Heart left ventricle (tissue), 16 donors: ENCODE results near the gene NFIB. TPM values are rescaled to one million over a fixed set of nuclear protein-coding genes. Genes with fewer than 3 reads are reported as not detected.

Experiments used
- ATAC-seq, 4 donors: fragments of 200-7000 bp; cut with Tn5 transposase; one replicate each; pipeline ENCODE4 v1.9.1; 2020 to 2022; ENCODE audit warnings: moderate library complexity in 4 of 4, mild to moderate bottlenecking in 3 of 4, moderate number of reproducible peaks in 1 of 4
- DNase-seq, 5 donors: peaks; one replicate each; pipeline ENCODE4 v3.0.0-alpha.2; 2020
- H3K27ac ChIP-seq, 12 donors: fragments of 200-600 bp; sonication (generic) in 4 of 12; one replicate each; pipeline versions ENCODE4 v1.5.0 to v1.8.0; 2016 to 2022; ENCODE audit warnings: mild to moderate bottlenecking in 2 of 12
- H3K27me3 ChIP-seq, 9 donors: fragments of 200-600 bp; sonication (generic) in 2 of 9; one replicate each; pipeline versions ENCODE4 v1.5.1 to v1.8.0; 2016 to 2022; ENCODE audit warnings: mild to moderate bottlenecking in 3 of 9
- H3K36me3 ChIP-seq, 9 donors: fragments of 200-600 bp; sonication (generic) in 2 of 9; one replicate each; pipeline versions ENCODE4 v1.5.0 to v1.8.0; 2018 to 2022; ENCODE audit warnings: mild to moderate bottlenecking in 2 of 9
- H3K4me1 ChIP-seq, 12 donors: fragments of 200-600 bp; sonication (generic) in 4 of 12; one replicate each; pipeline versions ENCODE4 v1.5.0 to v1.8.0; 2016 to 2022; ENCODE audit warnings: mild to moderate bottlenecking in 3 of 12
- H3K4me3 ChIP-seq, 12 donors: fragments of 200-600 bp; sonication (generic) in 4 of 12; one replicate each; pipeline versions ENCODE4 v1.5.0 to v1.8.0; 2017 to 2022; ENCODE audit warnings: mild to moderate bottlenecking in 9 of 12, moderate library complexity in 4 of 12
- H3K9me3 ChIP-seq, 12 donors: fragments of 200-600 bp; sonication (generic) in 4 of 12; one replicate each; pipeline versions ENCODE4 v1.5.0 to v1.8.0; 2016 to 2022; ENCODE audit warnings: mild to moderate bottlenecking in 1 of 12
- POLR2A ChIP-seq, 2 donors: fragments of 450-650 bp; IDR thresholded peaks; one replicate each; pipeline ENCODE4 v1.6.1; 2017; ENCODE audit warnings: antibody characterized with exemption in 2 of 2, mild to moderate bottlenecking in 2 of 2, moderate library complexity in 2 of 2
- WGBS, 4 donors: extraction: QIAGEN DNeasy Blood & Tissue Kit in 2 of 4; methylation state at CpG; one replicate each; pipeline versions ENCODE4 v1.1.5 to v1.1.7; 2013 to 2018; 5-methylcytosine and 5-hydroxymethylcytosine counted together
- intact Hi-C, 10 donors: fragments of 100-400 bp; cut with DNase I; formaldehyde crosslinking; loops; one replicate each; pipeline versions ENCODE4 v1.11.1 to v1.14.2; 2022
- polyA plus RNA-seq, 2 donors: library from polyadenylated mRNA; stranded (reverse); fragments of 200-250 nt; gene quantifications; one replicate each; pipeline ENCODE4 v1.2.3, GENCODE V29; 2013
- total RNA-seq, 9 donors: library from RNA; depleted of rRNA in 2 of 9; stranded (reverse); fragments of >200 nt in 2 of 9; fragmentation: NEBNext Ultra II Directional in 3 of 9; extraction: Animal tissue kit (Norgen Biotek cat#: 25700) in 3 of 9; gene quantifications; one replicate each; pipeline versions ENCODE4 v1.1.0 to v1.2.4, GENCODE V29; 2016 to 2023
- TF ChIP-seq, protein P1 (sequence below), 12 donors: fragments of 200-600 bp; sonication (generic) in 4 of 12; IDR thresholded peaks; one replicate each; pipeline versions ENCODE4 v1.5.0 to v1.8.0; 2018 to 2022; ENCODE audit warnings: antibody characterized with exemption in 12 of 12, mild to moderate bottlenecking in 5 of 12
- donor health status: ischemic (EF 13 %, LVEDD 7.1; RV severe dilation, severe dysfunction).
- donor health status: healthy with polysubstance abuse.
- donor health status: DM: no; HTN: yes; CAD: no.
- donor health status: DM: no; HTN: no; CAD: no.
- donor health status: ischemic (EF 25% LVEDD 6.9; RV normal size, moderate dysfunction).
- donor health status: ischemic (EF 25% LVEDD 5.7; RV mildly dilated, moderate dysfunction).
- donor health status: healthy.
- donor health status: DM: yes; HTN: yes; CAD: no.
- donor health status: ischemic (EF 35%, LVEDD 5.7; RV mildly dilated, moderate dysfunction).
- donor health status: nonischemic (EF 11% LVEDD 7.7; RV severe dilation, severe dysfunction).
- donor health status: DM: yes; HTN: yes; CAD: no.
- donor health status: PGD.
- donor health status: ischemic (EF 29% LVEDD 5.4; RV normal size, mild dysfunction).
- donor health status: nonischemic (EF 23%, LVEDD 6.1; RV moderate dilation, normal function).

The NFIB gene
- total and polyA plus RNA-seq, 11 donors: 24.5 to 148 (median 98.2) TPM

DNA sequence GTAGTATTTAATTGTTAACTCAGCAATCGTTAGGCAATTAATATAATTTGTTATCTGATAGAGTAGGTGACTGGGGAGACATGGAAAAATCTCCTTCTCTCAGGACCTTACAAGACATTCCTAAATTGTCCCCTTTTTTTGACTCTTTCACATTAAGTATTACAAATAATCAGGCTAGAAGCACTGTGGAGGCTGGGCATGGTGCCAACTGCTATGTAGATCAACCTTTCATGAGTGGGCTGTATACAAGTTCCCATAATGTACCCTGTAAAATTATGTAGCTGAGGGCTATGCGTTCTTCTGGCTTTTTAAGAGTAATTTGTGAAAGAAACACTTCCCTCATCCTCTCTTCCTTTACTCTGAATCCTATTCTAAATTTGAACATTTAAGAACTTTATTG, 140.2 kb downstream of the NFIB start:
- no peaks in the 10 kb centered on the region for H3K27me3 ChIP-seq
- DNase-seq: peak in 1 of 5 donors; percentile 34

DNA sequence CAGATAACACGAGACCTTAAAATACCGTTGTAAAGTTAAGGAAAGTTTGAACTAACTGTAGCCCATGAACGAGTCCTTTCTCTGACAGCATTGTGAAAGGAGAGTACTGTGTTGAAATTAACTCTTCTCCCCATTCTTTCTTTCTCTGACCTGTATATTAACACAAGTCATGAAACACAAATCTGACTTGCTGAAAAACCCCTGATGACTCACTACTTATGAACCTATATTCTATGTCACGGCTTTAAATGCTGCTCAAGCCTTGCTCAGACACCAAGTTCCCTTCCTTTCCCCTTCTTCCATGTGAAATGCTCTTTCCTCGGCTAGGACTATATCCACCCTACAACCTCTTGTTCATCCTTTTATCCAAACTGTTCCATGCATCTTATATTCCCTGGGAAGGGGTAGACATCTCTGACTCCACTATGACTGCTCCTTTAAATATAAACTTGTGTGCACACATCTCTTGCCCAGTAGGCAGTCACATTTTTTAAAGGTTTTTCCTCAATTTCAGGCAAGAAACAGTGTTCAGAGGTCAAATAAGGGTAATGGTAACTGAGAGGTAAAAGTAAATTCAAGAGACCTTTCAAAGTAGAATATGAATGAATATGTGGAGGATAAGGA, 142.9 kb downstream of the NFIB start:
- WGBS, 4 donors: 82 to 87% (median 85%) methylated on average over 5 of the region's 5 CpGs
- peaks cover 0 to 33% (median 15%) of the 10 kb centered on the region in 12 donors for H3K4me1 ChIP-seq
- no peak for DNase-seq
- no peak overlapping the region for H3K27ac ChIP-seq
- TF ChIP-seq POLR2A (IDR thresholded peaks at IDR 0.05): no peak
- TF ChIP-seq, protein P1, sequence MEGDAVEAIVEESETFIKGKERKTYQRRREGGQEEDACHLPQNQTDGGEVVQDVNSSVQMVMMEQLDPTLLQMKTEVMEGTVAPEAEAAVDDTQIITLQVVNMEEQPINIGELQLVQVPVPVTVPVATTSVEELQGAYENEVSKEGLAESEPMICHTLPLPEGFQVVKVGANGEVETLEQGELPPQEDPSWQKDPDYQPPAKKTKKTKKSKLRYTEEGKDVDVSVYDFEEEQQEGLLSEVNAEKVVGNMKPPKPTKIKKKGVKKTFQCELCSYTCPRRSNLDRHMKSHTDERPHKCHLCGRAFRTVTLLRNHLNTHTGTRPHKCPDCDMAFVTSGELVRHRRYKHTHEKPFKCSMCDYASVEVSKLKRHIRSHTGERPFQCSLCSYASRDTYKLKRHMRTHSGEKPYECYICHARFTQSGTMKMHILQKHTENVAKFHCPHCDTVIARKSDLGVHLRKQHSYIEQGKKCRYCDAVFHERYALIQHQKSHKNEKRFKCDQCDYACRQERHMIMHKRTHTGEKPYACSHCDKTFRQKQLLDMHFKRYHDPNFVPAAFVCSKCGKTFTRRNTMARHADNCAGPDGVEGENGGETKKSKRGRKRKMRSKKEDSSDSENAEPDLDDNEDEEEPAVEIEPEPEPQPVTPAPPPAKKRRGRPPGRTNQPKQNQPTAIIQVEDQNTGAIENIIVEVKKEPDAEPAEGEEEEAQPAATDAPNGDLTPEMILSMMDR (IDR thresholded peaks at IDR 0.05): no peak
- H3K27me3 ChIP-seq: no peaks in the 10 kb centered on the region
- H3K4me3 ChIP-seq: no peak overlapping the region
- no peaks in the 10 kb centered on the region for H3K9me3 ChIP-seq
- intact Hi-C loops: no loop called here
- no peaks in the 10 kb centered on the region for H3K36me3 ChIP-seq
- no peak for ATAC-seq

More for the DNA sequence above, 140.2 kb downstream of the NFIB start:
- H3K4me1 ChIP-seq: peaks cover 0 to 37% (median 15%) of the 10 kb centered on the region in 12 donors
- no peak overlapping the region for H3K4me3 ChIP-seq
- H3K9me3 ChIP-seq: no peaks in the 10 kb centered on the region
- intact Hi-C loops: no loop called here
- peaks cover 0 to 3% (median 0%) of the 10 kb centered on the region in 9 donors for H3K36me3 ChIP-seq
- no peak for TF ChIP-seq POLR2A (IDR thresholded peaks at IDR 0.05)
- TF ChIP-seq, protein P1 (IDR thresholded peaks at IDR 0.05): no peak
- ATAC-seq: no peak
- WGBS, 4 donors: 75 to 85% (median 79%) methylated on average over 2 of the region's 2 CpGs
- H3K27ac ChIP-seq: no peak overlapping the region

DNA sequence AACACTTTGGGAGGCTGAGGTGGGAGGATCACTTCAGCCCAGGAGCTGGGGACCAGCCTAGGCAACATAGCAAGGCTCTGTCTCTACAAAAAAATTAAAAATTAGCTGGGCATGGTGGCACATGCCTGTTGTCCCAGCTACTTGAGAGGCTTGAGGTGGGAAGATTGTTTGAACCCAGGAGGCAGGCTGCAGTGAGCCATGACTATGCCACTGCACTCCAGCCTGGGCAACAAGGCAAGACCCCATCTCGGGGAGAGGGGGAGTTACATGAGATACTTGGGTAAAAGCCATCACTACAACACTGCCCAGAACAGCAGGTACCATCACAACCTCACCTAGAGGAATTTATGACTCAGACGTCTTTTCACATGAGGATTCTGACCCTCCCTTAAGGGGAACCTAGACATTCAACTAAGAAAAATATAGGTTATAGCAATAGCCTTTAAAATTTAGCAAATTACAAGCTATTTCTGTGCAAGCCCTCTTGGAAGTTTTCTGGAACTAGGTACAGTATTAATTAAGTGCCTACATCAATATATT, 143.5 kb downstream of the NFIB start:
- H3K27ac ChIP-seq: no peak overlapping the region
- no peaks in the 10 kb centered on the region for H3K9me3 ChIP-seq
- H3K4me3 ChIP-seq: no peak overlapping the region
- intact Hi-C loops: no loop called here
- no peak for DNase-seq
- H3K4me1 ChIP-seq: peaks cover 0 to 36% (median 17%) of the 10 kb centered on the region in 12 donors
- H3K36me3 ChIP-seq: no peaks in the 10 kb centered on the region
- no peak for TF ChIP-seq POLR2A (IDR thresholded peaks at IDR 0.05)
- TF ChIP-seq, protein P1 (IDR thresholded peaks at IDR 0.05): no peak
- ATAC-seq: no peak
- H3K27me3 ChIP-seq: no peaks in the 10 kb centered on the region
- 64 to 78% (median 73%) methylated on average over 2 of the region's 2 CpGs for WGBS, 4 donors

DNA sequence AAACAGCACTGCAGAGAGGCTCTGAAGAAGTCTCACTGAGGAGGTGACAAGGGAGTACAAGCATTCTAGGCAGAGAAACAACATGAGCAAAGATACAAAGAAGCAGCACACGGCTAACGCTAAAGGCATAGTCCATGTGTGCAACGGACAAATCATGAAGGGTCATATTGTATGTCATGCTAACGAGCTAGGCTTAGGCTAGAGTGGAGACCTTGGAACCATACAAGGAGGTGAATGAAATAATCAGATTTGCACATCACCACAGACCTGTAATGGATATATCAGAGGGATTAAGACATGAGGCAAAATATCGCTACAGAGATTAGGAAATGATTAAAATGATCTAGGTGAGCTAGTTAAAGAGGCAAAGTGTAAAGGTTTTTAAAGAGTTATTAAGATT, 145.6 kb downstream of the NFIB start:
- DNase-seq (no peak), ATAC-seq (no peak)
- Histone ChIP-seq H3K4me3 (no peak overlapping the region), H3K9me3 (no peaks in the 10 kb centered on the region), H3K36me3 (no peaks in the 10 kb centered on the region), H3K27ac (no peak overlapping the region), H3K4me1 (peaks cover 0 to 52% (median 33%) of the 10 kb centered on the region in 12 donors), H3K27me3 (no peaks in the 10 kb centered on the region)
- 77 to 88% (median 86%) methylated on average over 5 of the region's 5 CpGs for WGBS, 4 donors
- intact Hi-C loops: loop anchor here in 1 of 10 donors (10.0 kb wide), 1 partner anchor 54 kb away; no protein-coding TSS in a partner anchor
- TF ChIP-seq, protein P1 (IDR thresholded peaks at IDR 0.05): no peak
- no peak for TF ChIP-seq POLR2A (IDR thresholded peaks at IDR 0.05)
